ENCODE measurements around the gene C3orf18.
A peak's percentile ranks its signal among the peaks of the same experiment; 100 is the strongest.

The C3orf18 gene

GRCh38 chr3:50592568-50592967, 25.0 kb upstream of the C3orf18 start:
- peak overlapping the region; percentile 93 for H3K27ac Mint-ChIP-seq
- H3K4me1 Mint-ChIP-seq (ENCODE audit: low read depth) = peaks cover 85% of the 10 kb centered on the region
- peak overlapping the region; percentile 6 for H3K4me3 Mint-ChIP-seq
- peaks cover 6% of the 10 kb centered on the region for H3K36me3 Mint-ChIP-seq (ENCODE audit: low read depth)
- no peaks in the 10 kb centered on the region for H3K27me3 Mint-ChIP-seq
- no peaks in the 10 kb centered on the region for H3K9me3 Mint-ChIP-seq

DNA sequence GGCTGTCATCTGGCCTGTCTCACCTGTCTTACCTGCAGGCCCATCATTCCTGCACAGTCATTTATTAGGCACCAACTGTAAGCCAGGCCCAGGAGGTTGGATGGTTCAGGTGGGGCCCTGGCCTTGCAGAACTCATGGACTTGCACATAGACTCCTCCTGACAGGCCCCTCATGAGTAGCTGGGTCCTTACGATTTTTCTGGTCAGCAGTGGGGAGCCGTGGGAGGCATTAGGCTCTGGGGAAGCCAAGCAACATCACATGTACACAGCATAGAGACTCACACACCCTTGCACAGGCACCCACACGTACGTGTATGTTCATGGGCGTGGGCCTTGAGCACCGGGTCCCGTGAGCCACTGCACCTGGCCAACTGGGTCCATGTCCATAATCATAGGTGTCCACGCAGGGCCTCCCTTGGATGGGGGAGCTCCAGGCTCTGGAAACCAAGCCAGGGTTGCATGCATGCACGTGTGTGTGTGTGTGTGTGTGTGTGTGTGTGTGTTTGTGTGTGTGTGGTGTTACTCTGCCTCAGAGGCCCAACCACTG, 23.7 kb upstream of the C3orf18 start:
- Mint-ChIP-seq H3K27ac (peak overlapping the region; percentile 93), H3K27me3 (no peaks in the 10 kb centered on the region), H3K4me1 (ENCODE audit: low read depth) (peaks cover 98% of the 10 kb centered on the region), H3K36me3 (ENCODE audit: low read depth) (peaks cover 6% of the 10 kb centered on the region), H3K9me3 (no peaks in the 10 kb centered on the region), H3K4me3 (peak overlapping the region; percentile 62)

DNA sequence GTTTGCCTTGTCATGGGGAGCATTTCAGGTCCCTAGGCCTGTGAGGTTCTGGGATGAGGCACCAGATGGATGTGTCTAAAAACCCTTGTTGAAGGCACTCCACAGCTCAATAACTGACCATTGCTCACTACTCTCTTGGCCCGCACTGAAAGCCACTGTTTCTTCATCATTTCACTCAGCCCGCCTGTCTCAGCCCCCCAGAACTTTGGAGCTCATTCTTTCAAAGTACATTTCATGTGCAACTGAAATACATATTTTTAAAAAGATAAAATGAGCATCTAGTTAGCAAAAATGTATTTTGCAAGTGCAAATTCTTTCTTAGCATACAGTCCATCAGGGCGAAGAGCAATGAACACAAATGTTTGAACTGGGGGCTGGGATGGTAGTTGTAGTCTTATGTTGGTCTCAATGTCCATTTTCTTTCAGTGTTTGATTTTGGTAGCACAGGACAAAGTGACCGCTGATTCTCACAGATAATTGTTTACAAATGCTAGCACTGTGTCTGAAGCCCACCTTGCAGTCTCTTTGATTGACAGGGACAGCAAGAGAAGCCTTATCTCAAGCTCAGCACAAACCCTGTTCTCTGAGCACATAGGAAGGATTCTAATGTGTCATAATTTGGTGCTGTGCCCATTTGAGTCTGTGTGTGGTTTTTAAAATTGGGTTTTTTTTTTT, 21.3 kb upstream of the C3orf18 start:
- H3K27me3 Mint-ChIP-seq = no peaks in the 10 kb centered on the region
- peak overlapping the region; percentile 61 for H3K4me3 Mint-ChIP-seq
- H3K9me3 Mint-ChIP-seq = no peaks in the 10 kb centered on the region
- peaks cover 17% of the 10 kb centered on the region for H3K36me3 Mint-ChIP-seq (ENCODE audit: low read depth)
- H3K4me1 Mint-ChIP-seq (ENCODE audit: low read depth) = peaks cover 98% of the 10 kb centered on the region
- peak overlapping the region; percentile 93 for H3K27ac Mint-ChIP-seq

DNA sequence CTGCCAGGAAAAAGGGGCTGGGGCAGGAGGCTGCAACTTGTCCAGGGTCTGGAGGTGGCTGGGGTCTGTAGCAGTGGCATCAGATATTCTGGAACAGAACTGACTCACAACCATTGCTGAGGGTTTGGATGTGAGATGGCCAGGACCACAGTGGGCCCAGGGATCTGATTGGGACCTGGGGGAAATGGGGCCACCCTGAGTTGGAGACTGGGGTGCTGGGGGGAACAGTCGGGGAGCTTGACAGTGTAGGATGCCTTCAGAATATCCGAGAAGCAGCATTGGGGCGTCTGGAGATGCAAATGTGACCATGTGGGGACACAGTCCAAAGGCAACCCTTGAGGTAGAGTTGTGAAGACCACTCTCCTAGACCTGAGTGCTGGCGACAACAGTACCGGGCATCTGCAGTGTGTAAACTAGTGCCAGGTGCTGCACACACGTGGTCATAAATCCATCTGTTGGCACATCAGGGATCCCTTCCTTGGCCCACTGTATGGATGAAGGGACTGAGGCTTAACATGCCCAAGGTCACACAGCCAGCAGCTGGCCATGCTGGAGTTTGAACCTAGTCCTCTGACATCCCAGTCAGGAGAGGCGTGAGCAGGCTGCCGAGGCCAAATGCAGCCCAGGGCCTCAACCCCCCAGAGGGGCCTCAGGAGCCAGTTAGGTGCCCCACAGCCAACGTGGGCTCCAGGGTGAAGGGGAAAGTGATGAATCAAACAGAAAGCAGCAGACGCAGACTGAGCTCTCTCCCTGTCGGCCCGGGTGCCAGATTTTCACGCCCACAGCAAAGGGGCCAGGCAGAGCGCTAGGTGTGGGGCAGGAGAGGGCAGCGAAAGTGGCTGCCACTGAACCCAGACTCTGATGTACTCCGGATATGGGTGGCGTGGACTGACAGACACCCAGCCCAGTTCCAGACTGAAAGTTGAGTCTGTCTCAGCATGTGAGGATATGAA, 20.5 kb upstream of the C3orf18 start:
- Mint-ChIP-seq H3K27ac (peak overlapping the region; percentile 93), H3K27me3 (no peaks in the 10 kb centered on the region), H3K9me3 (no peaks in the 10 kb centered on the region), H3K4me1 (ENCODE audit: low read depth) (peaks cover 98% of the 10 kb centered on the region), H3K4me3 (peak overlapping the region; percentile 61), H3K36me3 (ENCODE audit: low read depth) (peaks cover 23% of the 10 kb centered on the region)

DNA sequence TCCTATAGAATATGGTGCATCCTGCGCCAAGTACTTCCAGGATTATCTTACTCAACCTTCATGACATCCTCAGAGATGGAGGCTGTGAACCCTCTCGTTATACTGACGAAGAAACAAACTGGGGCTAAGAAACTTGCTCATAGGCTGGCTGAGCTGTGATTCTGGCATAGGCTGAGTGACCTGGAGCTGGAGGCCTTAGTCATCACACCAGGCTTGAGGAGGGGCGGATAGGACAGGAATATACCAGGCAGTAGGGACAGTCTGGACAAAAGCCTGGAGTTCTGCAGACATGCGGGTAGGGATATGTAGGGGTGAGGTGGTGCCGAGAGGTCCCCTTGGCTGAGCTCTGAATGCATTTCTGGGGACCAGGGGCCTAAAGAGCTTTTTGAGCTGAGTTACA, 19.8 kb upstream of the C3orf18 start:
- Mint-ChIP-seq H3K27ac (peak overlapping the region; percentile 93), H3K9me3 (no peaks in the 10 kb centered on the region), H3K4me3 (peak overlapping the region; percentile 8)

GRCh38 chr3:50586763-50587070, 19.2 kb upstream of the C3orf18 start:
- Mint-ChIP-seq H3K4me3 (no peak overlapping the region), H3K9me3 (no peaks in the 10 kb centered on the region), H3K27ac (peak overlapping the region; percentile 93), H3K27me3 (no peaks in the 10 kb centered on the region), H3K36me3 (ENCODE audit: low read depth) (peaks cover 32% of the 10 kb centered on the region), H3K4me1 (ENCODE audit: low read depth) (peaks cover 90% of the 10 kb centered on the region)

More for the DNA sequence above, 19.8 kb upstream of the C3orf18 start:
- peaks cover 96% of the 10 kb centered on the region for H3K4me1 Mint-ChIP-seq (ENCODE audit: low read depth)
- H3K36me3 Mint-ChIP-seq (ENCODE audit: low read depth) = peaks cover 28% of the 10 kb centered on the region
- H3K27me3 Mint-ChIP-seq = no peaks in the 10 kb centered on the region

GRCh38 chr3:50585919-50586762, 18.6 kb upstream of the C3orf18 start:
- Mint-ChIP-seq H3K27ac (peak overlapping the region; percentile 93), H3K36me3 (ENCODE audit: low read depth) (peaks cover 32% of the 10 kb centered on the region), H3K4me3 (peak overlapping the region; percentile 41), H3K4me1 (ENCODE audit: low read depth) (peaks cover 84% of the 10 kb centered on the region), H3K9me3 (no peaks in the 10 kb centered on the region), H3K27me3 (no peaks in the 10 kb centered on the region)

DNA sequence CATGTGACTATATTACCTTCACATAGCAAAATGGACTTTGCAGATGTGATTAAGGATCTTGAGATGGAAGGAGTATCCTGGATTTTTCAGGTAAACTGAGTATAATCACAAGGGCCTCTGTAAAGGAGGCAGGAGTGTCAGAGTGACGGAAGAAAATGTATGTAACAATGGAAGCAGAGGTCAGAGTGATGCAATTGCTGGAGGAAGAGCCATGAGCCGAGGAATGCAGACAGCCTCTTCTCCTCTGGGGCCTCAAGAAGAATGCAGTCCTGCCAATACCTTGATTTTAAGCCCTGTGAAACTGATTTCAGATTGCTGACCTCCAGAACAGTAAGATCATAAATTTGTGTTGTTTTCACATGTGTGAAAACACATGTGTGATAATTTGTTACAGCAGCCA, 16.8 kb upstream of the C3orf18 start:
- Mint-ChIP-seq H3K27me3 (no peaks in the 10 kb centered on the region), H3K9me3 (no peaks in the 10 kb centered on the region), H3K4me3 (no peak overlapping the region), H3K27ac (peak overlapping the region; percentile 93), H3K4me1 (ENCODE audit: low read depth) (peaks cover 68% of the 10 kb centered on the region), H3K36me3 (ENCODE audit: low read depth) (peaks cover 34% of the 10 kb centered on the region)

DNA sequence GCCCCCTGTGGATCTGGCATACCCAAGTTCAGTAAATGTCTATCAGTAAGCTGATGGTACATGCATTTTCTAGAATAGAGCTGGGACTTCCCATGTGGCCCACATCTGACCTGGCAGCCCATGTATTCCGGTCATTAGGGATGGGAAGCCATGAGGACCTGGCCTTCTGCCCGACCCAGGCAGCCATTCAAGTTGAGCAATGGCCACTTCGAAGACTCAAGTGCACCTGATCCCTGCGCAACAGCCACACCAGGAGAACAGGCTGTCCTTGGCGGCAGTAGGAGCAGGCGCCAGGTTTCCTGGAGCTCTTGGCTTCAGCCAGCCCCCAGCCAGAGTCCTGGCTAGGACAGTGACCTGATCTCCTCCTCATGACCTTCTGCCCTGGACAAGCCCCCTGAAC, 16.4 kb upstream of the C3orf18 start:
- Mint-ChIP-seq H3K4me1 (ENCODE audit: low read depth) (peaks cover 64% of the 10 kb centered on the region), H3K9me3 (no peaks in the 10 kb centered on the region), H3K27ac (peak overlapping the region; percentile 93), H3K36me3 (ENCODE audit: low read depth) (peaks cover 39% of the 10 kb centered on the region), H3K4me3 (no peak overlapping the region), H3K27me3 (no peaks in the 10 kb centered on the region)

- peaks cover 47% of the 10 kb centered on the region for H3K4me1 Mint-ChIP-seq (ENCODE audit: low read depth)
- H3K27me3 Mint-ChIP-seq = no peaks in the 10 kb centered on the region
- H3K36me3 Mint-ChIP-seq (ENCODE audit: low read depth) = peaks cover 54% of the 10 kb centered on the region
- no peak overlapping the region for H3K4me3 Mint-ChIP-seq
- H3K9me3 Mint-ChIP-seq = no peaks in the 10 kb centered on the region
- peak overlapping the region; percentile 70 for H3K27ac Mint-ChIP-seq
These were observed 14.5 kb upstream of the C3orf18 start for GRCh38 chr3:50582083-50582482.

DNA sequence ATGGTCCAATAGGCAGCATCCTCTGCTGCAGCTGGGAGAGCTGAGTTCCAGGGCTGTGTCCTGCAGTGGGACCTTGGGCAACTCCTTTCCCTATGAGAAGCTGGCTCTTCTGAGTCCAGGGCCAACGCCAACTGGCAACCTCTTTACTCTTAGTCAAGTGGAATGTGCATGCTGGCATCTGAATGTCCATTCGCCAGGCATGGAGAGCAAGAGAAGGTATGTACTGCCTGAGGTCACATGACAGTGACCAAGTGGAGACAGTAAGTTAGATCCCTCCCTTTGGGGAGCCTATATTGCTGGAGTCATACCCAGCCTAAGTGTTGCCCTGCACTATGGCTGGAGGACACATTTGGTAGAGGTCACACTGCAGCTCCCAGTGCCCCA, 13.9 kb upstream of the C3orf18 start:
- no peak overlapping the region for H3K4me3 Mint-ChIP-seq
- peaks cover 59% of the 10 kb centered on the region for H3K36me3 Mint-ChIP-seq (ENCODE audit: low read depth)
- no peak overlapping the region for H3K27ac Mint-ChIP-seq
- no peaks in the 10 kb centered on the region for H3K27me3 Mint-ChIP-seq
- peaks cover 43% of the 10 kb centered on the region for H3K4me1 Mint-ChIP-seq (ENCODE audit: low read depth)
- H3K9me3 Mint-ChIP-seq = no peaks in the 10 kb centered on the region

DNA sequence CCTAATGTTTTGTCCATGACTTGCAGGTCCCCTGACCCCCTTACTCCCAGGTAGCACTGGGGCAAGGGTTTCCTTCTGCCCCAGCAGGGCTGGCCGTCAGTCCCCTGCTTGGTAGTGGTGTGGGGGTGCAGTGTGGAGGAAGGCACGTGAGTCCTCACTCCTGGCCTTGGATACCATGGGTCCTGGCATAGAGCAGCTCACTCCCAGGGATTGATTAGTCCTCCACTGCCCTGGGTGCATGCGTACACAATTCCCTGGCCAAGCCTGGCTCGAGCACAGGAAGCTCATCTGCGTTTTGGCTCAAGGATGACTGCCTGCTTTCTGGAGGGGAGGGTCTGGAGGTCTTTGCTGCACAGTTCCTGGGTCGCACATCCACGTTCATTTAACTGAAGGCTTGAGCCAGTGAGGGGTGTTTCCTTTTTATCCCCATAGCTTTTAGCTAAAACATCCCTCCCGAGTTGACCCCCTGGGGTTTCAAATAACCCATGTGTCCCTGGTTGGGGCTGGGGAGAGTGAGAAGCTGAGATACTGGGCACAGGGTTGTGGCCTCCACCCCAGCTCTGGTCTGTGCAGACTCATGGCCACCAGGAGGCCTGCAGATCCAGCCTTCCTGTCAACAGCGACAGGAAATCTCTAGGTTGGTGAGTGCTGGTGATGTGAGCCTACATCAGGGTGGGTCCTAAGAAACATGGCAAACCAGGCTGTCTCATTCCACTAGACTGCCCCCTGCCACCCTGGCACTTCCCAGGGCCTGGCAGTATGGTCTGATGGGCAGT, 13.3 kb upstream of the C3orf18 start:
- Mint-ChIP-seq H3K4me3 (no peak overlapping the region), H3K27me3 (no peaks in the 10 kb centered on the region), H3K27ac (no peak overlapping the region), H3K9me3 (no peaks in the 10 kb centered on the region), H3K36me3 (ENCODE audit: low read depth) (peaks cover 59% of the 10 kb centered on the region), H3K4me1 (ENCODE audit: low read depth) (peaks cover 43% of the 10 kb centered on the region)

DNA sequence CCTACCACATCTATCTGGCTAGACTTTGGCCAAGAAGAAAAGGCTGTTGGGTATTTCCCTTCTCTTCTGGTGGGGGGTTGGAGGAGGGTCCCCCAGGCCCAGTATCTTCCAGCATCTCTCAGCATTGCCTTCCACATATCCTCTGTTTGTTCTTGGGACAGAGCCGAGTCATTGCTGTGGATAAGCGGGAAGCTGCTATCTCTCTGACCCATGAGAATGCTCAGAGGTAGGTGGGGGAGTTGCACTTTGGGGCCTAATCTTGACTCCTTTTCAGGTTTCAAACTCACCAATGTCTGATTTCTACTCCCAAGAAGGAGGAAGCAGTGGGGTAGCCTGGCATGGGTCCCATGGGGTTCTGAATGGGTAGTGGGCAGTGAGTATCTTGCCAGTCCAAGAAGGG, 9.8 kb upstream of the C3orf18 start:
- Mint-ChIP-seq H3K36me3 (ENCODE audit: low read depth) (peaks cover 45% of the 10 kb centered on the region), H3K27ac (peak overlapping the region; percentile 40), H3K4me1 (ENCODE audit: low read depth) (peaks cover 46% of the 10 kb centered on the region), H3K27me3 (no peaks in the 10 kb centered on the region), H3K9me3 (no peaks in the 10 kb centered on the region), H3K4me3 (no peak overlapping the region)

DNA sequence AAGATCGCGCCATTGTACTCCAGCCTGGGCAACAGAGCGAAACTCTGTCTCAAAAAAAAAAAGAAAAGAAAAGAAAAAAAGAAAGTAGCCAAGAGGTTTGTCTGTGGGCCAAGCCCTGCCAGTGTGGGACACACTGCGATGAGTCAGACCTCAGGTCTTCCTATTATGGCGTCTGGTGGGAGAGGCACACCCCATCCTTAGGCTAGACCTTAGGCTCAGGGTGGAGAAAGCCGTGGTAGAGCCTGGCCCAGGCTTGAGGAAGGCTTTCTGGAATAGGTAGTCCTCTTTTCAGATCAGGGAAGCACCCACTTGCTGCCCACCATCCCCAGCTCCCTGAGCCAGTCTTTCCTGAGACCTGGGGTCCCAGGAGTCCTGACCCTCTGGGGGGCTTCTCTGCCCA, 7.8 kb upstream of the C3orf18 start:
- peaks cover 65% of the 10 kb centered on the region for H3K4me1 Mint-ChIP-seq (ENCODE audit: low read depth)
- no peaks in the 10 kb centered on the region for H3K27me3 Mint-ChIP-seq
- H3K27ac Mint-ChIP-seq = peak overlapping the region; percentile 98
- no peaks in the 10 kb centered on the region for H3K9me3 Mint-ChIP-seq
- no peak overlapping the region for H3K4me3 Mint-ChIP-seq
- peaks cover 44% of the 10 kb centered on the region for H3K36me3 Mint-ChIP-seq (ENCODE audit: low read depth)
